Suprapubic skin (tissue), 4 donors: Measurements from ENCODE around the gene ASB14. TPM values are rescaled to one million over a fixed set of nuclear protein-coding genes. Genes with fewer than 3 reads are reported as not detected.

Experiments
- DNase-seq, 2 donors: peaks; one replicate each; pipeline ENCODE4 v3.0.0-alpha.2; 2019; ENCODE audit warnings: low spot score in 2 of 2
- H3K27ac ChIP-seq: fragments of 200-600 bp; sonication (generic); one replicate; pipeline ENCODE4 v1.5.1; 2019
- H3K27me3 ChIP-seq: fragments of 200-600 bp; sonication (generic); one replicate; pipeline ENCODE4 v1.5.1; 2019
- H3K36me3 ChIP-seq: fragments of 200-600 bp; sonication (generic); one replicate; pipeline ENCODE4 v1.5.1; 2019
- H3K4me1 ChIP-seq: fragments of 200-600 bp; sonication (generic); one replicate; pipeline ENCODE4 v1.5.1; 2019
- H3K4me3 ChIP-seq: fragments of 200-600 bp; sonication (generic); one replicate; pipeline ENCODE4 v1.5.1; 2019; ENCODE audit warnings: mild to moderate bottlenecking
- H3K9me3 ChIP-seq: fragments of 200-600 bp; sonication (generic); one replicate; pipeline ENCODE4 v1.5.1; 2019
- EP300 ChIP-seq: sonication (generic); formaldehyde crosslinking; IDR thresholded peaks from one replicate; pipeline ENCODE4 v1.6.1; 2017; ENCODE audit warnings: antibody characterized with exemption
- POLR2A ChIP-seq, 2 donors: fragments of 450-650 bp; IDR thresholded peaks; one replicate each; pipeline ENCODE4 v1.6.1; 2017; ENCODE audit warnings: antibody characterized with exemption in 2 of 2, mild to moderate bottlenecking in 2 of 2, moderate library complexity in 2 of 2
- POLR2AphosphoS5 ChIP-seq, 3 donors: sonication (generic); formaldehyde crosslinking; IDR thresholded peaks; one replicate each; pipeline ENCODE4 v1.6.1; 2017; ENCODE audit warnings: antibody characterized with exemption in 3 of 3
- WGBS: methylation state at CpG from one replicate; pipeline ENCODE4 v1.1.5; 2018; 5-methylcytosine and 5-hydroxymethylcytosine counted together
- total RNA-seq, 4 donors: library from RNA; depleted of rRNA; stranded (reverse); fragments of >200 nt; gene quantifications; one replicate each; pipeline ENCODE4 v1.1.0, GENCODE V29; 2016
- TF ChIP-seq, protein P1 (sequence below), 2 donors: fragments of 200-600 bp in 1 of 2; fragments of 450-650 bp in 1 of 2; sonication (generic) in 1 of 2; IDR thresholded peaks; one replicate each; pipeline ENCODE4 v1.5.1; 2016 to 2019; ENCODE audit warnings: antibody characterized with exemption in 2 of 2, mild to moderate bottlenecking in 1 of 2, moderate library complexity in 1 of 2

ASB14 gene
- total RNA-seq, 4 donors from 2014 or later, result not detected

DNA sequence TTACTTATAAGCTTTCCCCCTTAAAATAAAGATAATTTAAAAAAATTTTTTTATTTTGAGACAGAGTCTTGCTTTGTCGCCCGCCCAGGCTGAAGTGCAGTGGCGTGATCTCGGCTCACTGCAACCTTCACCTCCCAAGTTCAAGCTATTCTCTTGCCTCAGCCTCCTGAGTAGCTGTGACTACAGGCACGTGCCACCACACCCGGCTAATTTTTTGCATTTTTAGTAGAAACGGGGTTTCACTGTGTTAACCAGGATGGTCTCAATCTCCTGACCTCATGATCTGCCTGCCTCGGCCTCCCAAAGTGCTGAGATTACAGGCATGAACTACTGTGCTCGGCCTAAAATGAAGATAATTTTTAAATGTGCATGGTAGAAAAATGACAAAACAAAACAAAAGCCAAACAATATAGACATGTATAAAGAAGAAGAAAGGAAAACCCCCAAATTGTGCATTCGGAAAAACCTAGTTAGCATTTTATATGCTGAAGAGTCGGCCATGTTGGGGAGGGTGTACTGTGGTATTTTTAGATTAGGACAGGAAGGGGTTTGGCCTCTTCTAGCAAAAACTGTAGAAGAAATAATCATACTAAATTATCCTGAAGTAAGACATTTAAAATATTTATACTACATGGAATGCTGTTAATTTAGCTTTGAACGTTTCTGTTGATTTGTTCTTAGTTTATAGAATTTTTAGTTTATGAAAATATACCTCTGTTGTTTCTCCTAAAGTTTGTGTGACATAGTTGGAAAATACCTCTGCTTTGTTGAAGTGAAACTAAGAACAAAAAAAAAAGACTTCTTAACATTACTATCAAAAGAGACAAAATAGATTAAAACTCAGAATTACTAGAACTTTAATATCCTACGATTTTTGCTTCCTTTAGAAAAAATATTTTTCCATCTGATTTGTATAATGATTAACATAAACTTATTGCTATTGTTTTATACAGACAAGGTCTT lies 57.6 kb downstream of the ASB14 start:
- no peak for DNase-seq
- H3K36me3 ChIP-seq, result peaks cover 20% of the 10 kb centered on the region
- H3K4me1 ChIP-seq, result peaks cover 11% of the 10 kb centered on the region
- H3K27ac ChIP-seq, result no peak overlapping the region
- TF ChIP-seq POLR2AphosphoS5 (IDR thresholded peaks at IDR 0.05) (no peak), EP300 (no peak), POLR2A (IDR thresholded peaks at IDR 0.05) (no peak)
- TF ChIP-seq, protein P1, sequence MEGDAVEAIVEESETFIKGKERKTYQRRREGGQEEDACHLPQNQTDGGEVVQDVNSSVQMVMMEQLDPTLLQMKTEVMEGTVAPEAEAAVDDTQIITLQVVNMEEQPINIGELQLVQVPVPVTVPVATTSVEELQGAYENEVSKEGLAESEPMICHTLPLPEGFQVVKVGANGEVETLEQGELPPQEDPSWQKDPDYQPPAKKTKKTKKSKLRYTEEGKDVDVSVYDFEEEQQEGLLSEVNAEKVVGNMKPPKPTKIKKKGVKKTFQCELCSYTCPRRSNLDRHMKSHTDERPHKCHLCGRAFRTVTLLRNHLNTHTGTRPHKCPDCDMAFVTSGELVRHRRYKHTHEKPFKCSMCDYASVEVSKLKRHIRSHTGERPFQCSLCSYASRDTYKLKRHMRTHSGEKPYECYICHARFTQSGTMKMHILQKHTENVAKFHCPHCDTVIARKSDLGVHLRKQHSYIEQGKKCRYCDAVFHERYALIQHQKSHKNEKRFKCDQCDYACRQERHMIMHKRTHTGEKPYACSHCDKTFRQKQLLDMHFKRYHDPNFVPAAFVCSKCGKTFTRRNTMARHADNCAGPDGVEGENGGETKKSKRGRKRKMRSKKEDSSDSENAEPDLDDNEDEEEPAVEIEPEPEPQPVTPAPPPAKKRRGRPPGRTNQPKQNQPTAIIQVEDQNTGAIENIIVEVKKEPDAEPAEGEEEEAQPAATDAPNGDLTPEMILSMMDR (IDR thresholded peaks at IDR 0.05), result no peak
- 92% methylated on average over 13 of the region's 13 CpGs for WGBS
- H3K9me3 ChIP-seq, result no peaks in the 10 kb centered on the region
- no peak overlapping the region for H3K4me3 ChIP-seq
- H3K27me3 ChIP-seq, result no peaks in the 10 kb centered on the region

DNA sequence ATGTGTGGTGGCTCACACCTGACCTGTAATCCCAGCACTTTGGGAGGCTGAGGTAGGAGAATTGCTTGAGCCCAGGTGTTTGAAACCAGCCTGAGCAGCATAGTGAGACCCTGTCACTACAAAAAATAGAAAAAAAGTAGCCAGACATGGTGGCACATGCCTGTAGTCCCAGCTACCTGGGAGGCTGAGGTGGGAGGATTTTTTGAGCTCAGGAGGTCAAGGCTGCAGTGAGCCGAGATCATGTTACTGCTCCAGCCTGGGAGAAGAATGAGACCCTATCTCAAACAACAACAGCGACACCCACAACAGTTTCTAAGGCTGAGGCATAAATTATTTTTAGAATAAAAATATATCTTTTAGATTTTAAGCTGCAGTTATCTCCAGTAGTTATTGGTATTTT lies 58.7 kb downstream of the ASB14 start:
- no peak overlapping the region for H3K27ac ChIP-seq
- H3K36me3 ChIP-seq, result peaks cover 12% of the 10 kb centered on the region
- no peaks in the 10 kb centered on the region for H3K9me3 ChIP-seq
- no peak for DNase-seq
- no peak for TF ChIP-seq POLR2A (IDR thresholded peaks at IDR 0.05)
- TF ChIP-seq EP300, result no peak
- TF ChIP-seq POLR2AphosphoS5 (IDR thresholded peaks at IDR 0.05), result no peak
- 97% methylated on average over 2 of the region's 2 CpGs for WGBS
- peaks cover 22% of the 10 kb centered on the region for H3K4me1 ChIP-seq
- no peak overlapping the region for H3K4me3 ChIP-seq
- H3K27me3 ChIP-seq, result no peaks in the 10 kb centered on the region

DNA sequence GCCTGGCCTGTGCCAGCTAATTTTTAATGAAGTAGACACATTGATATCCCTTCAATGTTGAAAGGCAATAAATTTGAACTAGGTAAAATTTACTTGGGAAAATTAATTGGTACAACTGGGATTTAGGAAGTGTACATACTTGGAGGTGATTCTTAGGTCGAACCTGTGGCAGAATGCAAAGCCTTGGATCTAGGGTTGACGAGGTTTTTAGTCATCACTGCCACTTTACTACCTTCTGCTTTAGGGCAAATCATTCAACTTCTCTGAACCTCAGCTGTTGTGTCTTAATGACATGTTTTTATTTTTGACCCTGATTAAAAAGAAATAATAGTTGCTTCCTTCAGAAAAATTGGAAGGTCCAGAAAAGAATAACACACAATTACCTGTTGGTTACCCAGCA lies 62.5 kb downstream of the ASB14 start:
- TF ChIP-seq, protein P1 (IDR thresholded peaks at IDR 0.05), result no peak
- TF ChIP-seq EP300 (no peak), POLR2A (IDR thresholded peaks at IDR 0.05) (no peak)
- Histone ChIP-seq H3K27ac (no peak overlapping the region), H3K9me3 (no peaks in the 10 kb centered on the region), H3K4me3 (no peak overlapping the region), H3K27me3 (no peaks in the 10 kb centered on the region), H3K36me3 (peaks cover 2% of the 10 kb centered on the region), H3K4me1 (peaks cover 33% of the 10 kb centered on the region)
- 50% methylated on average over 2 of the region's 2 CpGs for WGBS
- no peak for DNase-seq

DNA sequence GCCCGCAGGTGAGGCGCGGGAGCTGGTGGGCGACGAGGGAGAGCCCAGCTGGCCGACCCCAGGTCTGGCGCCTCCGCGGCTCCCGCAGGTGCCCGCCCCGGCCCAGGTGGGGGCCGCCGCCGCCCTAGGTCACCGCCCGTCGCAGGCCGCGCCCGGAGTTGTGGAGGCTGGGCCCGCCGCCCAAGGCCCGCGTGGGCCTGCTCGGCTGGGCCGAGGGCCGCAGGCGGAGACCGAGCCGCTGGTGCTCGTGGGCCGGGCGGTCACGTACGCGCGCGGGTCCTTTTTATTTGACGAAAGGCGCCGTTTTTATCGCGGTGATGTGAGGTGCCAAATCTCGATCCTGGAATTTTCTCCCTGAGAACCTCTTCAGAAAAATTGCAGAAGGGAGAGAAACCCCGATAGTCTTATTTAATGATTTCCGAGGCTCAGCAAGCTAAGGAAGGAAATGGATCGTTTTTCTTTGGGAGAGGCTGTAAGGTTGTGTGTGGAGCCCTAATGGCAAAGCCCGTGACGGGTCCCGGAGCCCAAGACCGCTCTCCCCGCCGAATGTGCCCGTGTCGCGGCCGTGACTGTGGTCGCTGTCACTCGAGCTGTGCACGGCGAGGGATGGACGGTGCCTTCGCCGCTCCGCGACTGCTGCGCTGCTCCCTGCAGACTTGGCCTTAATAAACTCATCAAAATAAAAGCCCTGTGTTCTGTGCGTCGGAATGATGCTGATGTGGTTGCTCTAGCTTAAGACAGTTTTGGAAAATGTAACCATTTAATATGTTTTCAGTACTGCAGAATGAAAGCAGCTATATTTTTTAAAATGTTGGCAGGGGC lies 64.3 kb downstream of the ASB14 start:
- Histone ChIP-seq H3K4me1 (peaks cover 33% of the 10 kb centered on the region), H3K27me3 (no peaks in the 10 kb centered on the region), H3K4me3 (peak overlapping the region; percentile 97), H3K27ac (peak overlapping the region; percentile 97), H3K36me3 (no peaks in the 10 kb centered on the region), H3K9me3 (no peaks in the 10 kb centered on the region)
- TF ChIP-seq EP300 (no peak), POLR2A (IDR thresholded peaks at IDR 0.05) (no peak), POLR2AphosphoS5 (IDR thresholded peaks at IDR 0.05) (no peak)
- TF ChIP-seq, protein P1 (IDR thresholded peaks at IDR 0.05), result no peak
- 2% methylated on average over 28 of the region's 70 CpGs for WGBS
- peak in 1 of 2 donors; percentile 71 for DNase-seq

DNA sequence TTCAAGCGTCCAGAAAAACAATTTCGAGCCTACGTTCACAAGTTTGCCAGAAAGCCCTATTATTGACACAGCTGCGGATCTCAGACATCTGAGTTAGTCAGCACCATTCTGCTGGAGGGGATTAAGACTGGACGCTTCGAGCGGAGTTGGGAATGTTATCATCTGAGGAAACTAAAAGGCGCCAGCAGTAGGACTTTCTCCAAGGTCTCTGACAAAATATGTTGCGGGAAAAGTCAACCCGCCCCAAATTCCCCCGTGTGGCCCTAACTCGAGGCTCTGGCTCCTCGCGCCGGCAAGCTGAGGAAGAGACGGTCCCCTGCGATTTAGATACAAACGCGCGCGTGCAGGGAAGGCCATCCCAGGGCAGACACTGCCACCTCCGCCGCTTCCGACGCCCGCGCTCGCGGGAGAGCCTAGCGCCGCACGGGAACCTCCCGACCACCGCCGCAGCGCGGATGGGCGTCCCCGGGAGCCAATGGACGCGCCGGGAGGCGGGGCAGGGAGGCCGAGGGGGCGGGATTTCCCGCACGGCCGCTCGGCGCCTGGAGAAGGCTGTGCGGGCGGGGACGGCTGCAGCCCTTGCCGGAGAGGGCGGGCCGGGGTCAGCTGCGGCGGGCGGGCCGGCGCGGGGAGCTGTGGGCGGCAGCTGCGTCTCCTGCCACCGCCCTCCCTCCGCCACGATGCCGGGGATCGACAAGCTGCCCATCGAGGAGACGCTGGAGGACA lies 65.1 kb downstream of the ASB14 start, which contains the start of gene APPL1:
APPL1 (plus strand) TSS at position 526 of the 726 bp plus-strand sequence; CDS start at position 681, 155 bp downstream.
- H3K4me3 ChIP-seq, result peak within 1 kb of the TSS; percentile 97
- no peaks in the 10 kb centered on the region for H3K36me3 ChIP-seq
- H3K27me3 ChIP-seq, result no peaks in the 10 kb centered on the region
- TF ChIP-seq, protein P1 (IDR thresholded peaks at IDR 0.05), result no peak
- no peak for TF ChIP-seq EP300
- TF ChIP-seq POLR2A (IDR thresholded peaks at IDR 0.05), result peak in 1 of 2 donors; percentile 68
- no peak for TF ChIP-seq POLR2AphosphoS5 (IDR thresholded peaks at IDR 0.05)
- peak; percentile 88 to 92 for DNase-seq
- H3K4me1 ChIP-seq, result peaks cover 33% of the 10 kb centered on the region
- WGBS, result under 1% methylated on average over 10 of the region's 71 CpGs
- H3K9me3 ChIP-seq, result no peaks in the 10 kb centered on the region
- peak within 1 kb of the TSS; percentile 97 for H3K27ac ChIP-seq
